GM21381 (cell line): ENCODE results near the gene OTOF.

Experiments
- ATAC-seq: cut with Tn5 transposase; IDR thresholded peaks from one replicate; pipeline ENCODE4 v1.9.1; 2021; ENCODE audit warnings: mild to moderate bottlenecking, moderate library complexity; ENCODE audit not compliant: unreplicated experiment

OTOF gene

GRCh38 chr2:26414311-26414710, 63.6 kb downstream of the OTOF start:
- ATAC-seq, result no peak

- ATAC-seq, result peak; percentile 64
Observed at GRCh38 chr2:26412091-26412673, 65.7 kb downstream of the OTOF start.

DNA sequence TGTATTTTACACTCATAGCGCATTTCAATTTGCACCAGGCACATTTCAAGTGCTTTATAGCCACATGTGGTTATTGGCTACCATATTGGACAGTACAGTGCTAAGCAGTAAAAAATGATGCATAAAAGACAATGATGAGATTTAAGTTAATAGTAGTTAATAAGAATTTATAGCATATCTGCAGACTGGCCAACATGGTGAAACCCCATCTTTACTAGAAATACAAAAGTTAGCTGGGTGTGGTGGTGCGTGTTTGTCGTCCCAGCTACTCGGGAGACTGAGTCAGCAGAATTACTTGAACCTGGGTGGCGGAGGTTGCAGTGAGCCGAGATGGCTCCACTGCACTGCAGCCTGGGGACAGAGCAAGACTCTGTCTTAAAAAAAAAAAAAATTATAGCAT, 66.5 kb downstream of the OTOF start:
- ATAC-seq, result no peak

DNA sequence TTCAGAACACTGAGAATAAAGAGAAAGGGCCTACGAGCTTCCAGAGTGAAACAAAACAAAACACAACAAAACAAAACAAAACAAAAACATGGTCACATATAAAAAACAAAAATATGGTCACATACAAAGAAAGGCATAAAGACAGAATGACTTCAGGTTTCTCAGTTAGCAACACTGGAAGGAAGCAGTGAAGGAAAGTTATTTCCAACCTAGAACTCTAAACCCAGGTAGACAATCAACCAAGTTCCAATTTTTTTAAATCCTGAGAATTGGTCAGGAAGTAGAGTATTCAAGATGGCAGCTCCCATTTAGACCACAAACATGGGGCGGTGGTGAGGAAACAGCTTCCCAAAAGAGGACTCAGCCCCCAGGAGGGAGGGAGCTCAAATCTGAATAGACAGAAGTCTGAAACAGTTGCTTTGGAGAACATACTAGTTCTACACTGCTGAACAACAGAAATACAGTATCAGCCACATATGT, 67.1 kb downstream of the OTOF start:
- no peak for ATAC-seq

DNA sequence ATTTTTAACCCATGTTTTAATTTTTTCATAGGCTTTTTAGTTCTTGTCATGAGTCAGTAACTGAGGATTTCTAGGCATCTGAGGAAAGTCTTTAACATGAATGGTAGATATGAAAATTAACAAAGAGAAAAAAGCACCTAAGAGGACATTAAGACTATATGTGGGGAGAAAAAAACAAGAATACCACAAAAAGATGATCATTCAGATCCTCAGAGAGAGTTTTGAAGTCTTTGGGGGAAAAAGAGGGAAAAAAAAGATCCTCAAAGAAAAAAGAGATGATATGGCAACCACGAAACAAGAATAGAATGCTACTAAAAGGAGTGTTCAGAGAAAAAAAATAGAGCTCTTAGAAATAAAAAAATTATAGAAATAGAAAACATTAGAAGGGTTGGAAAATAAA, 68.1 kb downstream of the OTOF start:
- ATAC-seq, result no peak

DNA sequence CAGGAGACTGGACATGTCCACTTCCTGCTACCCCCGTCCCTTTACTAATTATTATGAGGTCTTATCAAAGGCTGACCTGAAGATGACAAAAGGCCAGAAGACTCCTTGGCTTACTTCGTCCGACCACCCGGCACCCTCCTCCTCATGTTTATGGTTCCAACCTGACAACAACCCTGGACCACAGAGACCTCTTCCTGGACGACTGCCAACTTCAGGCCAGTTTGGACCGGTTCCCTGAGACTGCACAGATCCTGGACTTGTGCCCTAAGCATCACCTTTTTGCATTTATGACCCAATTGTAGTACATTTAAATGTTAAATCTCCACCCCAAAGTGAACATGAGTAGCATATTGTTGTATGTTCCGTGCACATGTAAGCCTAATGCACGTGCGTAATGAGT, 70.4 kb downstream of the OTOF start:
- no peak for ATAC-seq
